Activated CD4-positive, alpha-beta T cell treated with anti-CD3 and anti-CD28 coated beads, Interleukin-2, Interleukin-4, amounts not matched to agents 100 ng/mL and 50 ng/mL, durations not matched to agents 16 hours and 8 hours (primary cell): ENCODE data around the gene LPA.
"Not testable (repeated sequence)": the region's sequence is repeated elsewhere in the genome, so short reads cannot be mapped to it uniquely, and the experiment has no call there.

Source experiments
- DNase-seq: peaks from one replicate; pipeline ENCODE4 v3.0.0-alpha.2; 2020; ENCODE audit warnings: low spot score

Gene LPA

GRCh38 chr6:160664198-160664597 lies at the start of gene LPA:
TSS of gene LPA (minus strand) at chr6:160664275. CDS start at chr6:160664214, 61 bp downstream.
- not testable (repeated sequence) for DNase-seq

- DNase-seq, result not testable (repeated sequence)
Observed at GRCh38 chr6:160708993-160709392, 44.9 kb upstream of the LPA start.

- not testable (repeated sequence) for DNase-seq
Observed at GRCh38 chr6:160704688-160705087, 40.6 kb upstream of the LPA start.

- DNase-seq, result not testable (repeated sequence)
Observed at GRCh38 chr6:160701918-160702680, 38.0 kb upstream of the LPA start, which contains the start of gene PLG. TSS of gene PLG (plus strand) at chr6:160702244. CDS start at chr6:160702305, 61 bp downstream.

GRCh38 chr6:160697826-160698225 lies 33.8 kb upstream of the LPA start:
- DNase-seq, result no peak

GRCh38 chr6:160696884-160697283 lies 32.8 kb upstream of the LPA start:
- DNase-seq, result not testable (repeated sequence)

GRCh38 chr6:160695622-160696021 lies 31.5 kb upstream of the LPA start:
- not testable (repeated sequence) for DNase-seq

- DNase-seq, result not testable (repeated sequence)
Observed at GRCh38 chr6:160695025-160695424, 30.9 kb upstream of the LPA start.

GRCh38 chr6:160692369-160692959 lies 28.4 kb upstream of the LPA start:
- no peak for DNase-seq

GRCh38 chr6:160691617-160692016 lies 27.5 kb upstream of the LPA start:
- DNase-seq, result no peak

GRCh38 chr6:160690458-160690857 lies 26.4 kb upstream of the LPA start:
- DNase-seq, result no peak

GRCh38 chr6:160685762-160686450 lies 21.8 kb upstream of the LPA start:
- no peak for DNase-seq

GRCh38 chr6:160685101-160685761 lies 21.2 kb upstream of the LPA start:
- not testable (repeated sequence) for DNase-seq

GRCh38 chr6:160679402-160679769 lies 15.3 kb upstream of the LPA start:
- no peak for DNase-seq

GRCh38 chr6:160678744-160679401 lies 14.8 kb upstream of the LPA start:
- no peak for DNase-seq

- DNase-seq, result no peak
Observed at GRCh38 chr6:160678230-160678629, 14.2 kb upstream of the LPA start.

GRCh38 chr6:160676418-160676817 lies 12.3 kb upstream of the LPA start:
- DNase-seq, result not testable (repeated sequence)

- no peak for DNase-seq
Observed at GRCh38 chr6:160668589-160668988, 4.5 kb upstream of the LPA start.

GRCh38 chr6:160667639-160668481 lies 3.8 kb upstream of the LPA start:
- peak; percentile 27 for DNase-seq

- no peak for DNase-seq
Observed at GRCh38 chr6:160662842-160663241, 1.2 kb downstream of the LPA start.

- DNase-seq, result no peak
Observed at GRCh38 chr6:160662429-160662828, 1.6 kb downstream of the LPA start.
